H9 (cell line): Measurements from ENCODE around the gene RPS6KB2. TPM values are rescaled to one million over a fixed set of nuclear protein-coding genes. Genes with fewer than 3 reads are reported as not detected.

Source experiments
- DNase-seq: peaks from one replicate; pipeline ENCODE4 v3.0.0-alpha.2; 2017
- H2AFZ ChIP-seq: one replicate; pipeline ENCODE4 v1.6.1; 2013; ENCODE audit warnings: mild to moderate bottlenecking, low read length, control low read depth, moderate library complexity
- H2AK5ac ChIP-seq: 2 replicates; pipeline ENCODE4 v1.6.1; 2013; ENCODE audit warnings: low read length, control low read depth, mixed read lengths; ENCODE audit not compliant: insufficient read length
- H2BK120ac ChIP-seq: one replicate; pipeline ENCODE4 v1.6.1; 2013; ENCODE audit warnings: low read depth, mild to moderate bottlenecking, low read length, control low read depth, inconsistent platforms; ENCODE audit not compliant: poor library complexity, severe bottlenecking
- H2BK12ac ChIP-seq: 2 replicates; pipeline ENCODE4 v1.6.1; 2013; ENCODE audit warnings: low read length, control low read depth, mixed read lengths, low read depth; ENCODE audit not compliant: insufficient read length
- H2BK15ac ChIP-seq: 2 replicates; pipeline ENCODE4 v1.6.1; 2013; ENCODE audit warnings: low read depth, low read length, control low read depth
- H2BK20ac ChIP-seq: one replicate; pipeline ENCODE4 v1.6.1; 2013; ENCODE audit warnings: low read depth, mild to moderate bottlenecking, low read length, control low read depth, inconsistent platforms; ENCODE audit not compliant: poor library complexity, severe bottlenecking
- H2BK5ac ChIP-seq: 2 replicates; pipeline ENCODE4 v1.6.1; 2013; ENCODE audit warnings: low read length, control low read depth, mixed read lengths; ENCODE audit not compliant: insufficient read length
- H3K14ac ChIP-seq: 2 replicates; pipeline ENCODE4 v1.6.1; 2013; ENCODE audit warnings: low read length, control low read depth; ENCODE audit not compliant: insufficient read depth
- H3K18ac ChIP-seq: 2 replicates; pipeline ENCODE4 v1.6.1; 2013; ENCODE audit warnings: low read depth, mild to moderate bottlenecking, mixed read lengths, low read length, control low read depth; ENCODE audit not compliant: insufficient read length
- H3K23ac ChIP-seq: 2 replicates; pipeline ENCODE4 v1.6.1; 2013; ENCODE audit warnings: low read length, control low read depth, mixed read lengths, low read depth; ENCODE audit not compliant: insufficient read length
- H3K23me2 ChIP-seq: 2 replicates; pipeline ENCODE4 v1.6.1; 2013; ENCODE audit warnings: low read depth, mild to moderate bottlenecking, mixed read lengths, low read length, control low read depth; ENCODE audit not compliant: insufficient read length, poor library complexity, severe bottlenecking
- H3K27ac ChIP-seq: 2 replicates; pipeline ENCODE4 v1.5.1; 2013; ENCODE audit warnings: low read length, control low read depth, mixed read lengths, low read depth; ENCODE audit not compliant: insufficient read length
- H3K27me3 ChIP-seq: 2 replicates; pipeline ENCODE4 v1.6.1; 2013; ENCODE audit warnings: low read length, control low read depth, inconsistent platforms; ENCODE audit not compliant: insufficient read depth
- H3K4ac ChIP-seq: 2 replicates; pipeline ENCODE4 v1.6.1; 2013; ENCODE audit warnings: low read depth, mild to moderate bottlenecking, control low read depth, inconsistent platforms, low read length, moderate library complexity
- H3K4me1 ChIP-seq: 2 replicates; pipeline ENCODE4 v1.6.1; 2013; ENCODE audit warnings: low read length, control low read depth, inconsistent platforms; ENCODE audit not compliant: insufficient read depth
- H3K4me2 ChIP-seq: 2 replicates; pipeline ENCODE4 v1.6.1; 2013; ENCODE audit warnings: low read length, control low read depth, mixed read lengths; ENCODE audit not compliant: insufficient read length, insufficient read depth
- H3K56ac ChIP-seq: 2 replicates; pipeline ENCODE4 v1.6.1; 2013; ENCODE audit warnings: low read depth, mild to moderate bottlenecking, mixed read lengths, low read length, control low read depth; ENCODE audit not compliant: insufficient read length
- H3K79me1 ChIP-seq: 2 replicates; pipeline ENCODE4 v1.6.1; 2013; ENCODE audit warnings: low read depth, mild to moderate bottlenecking, moderate library complexity, low read length, control low read depth, inconsistent platforms; ENCODE audit not compliant: insufficient read depth, poor library complexity, severe bottlenecking
- H3K79me2 ChIP-seq: 2 replicates; pipeline ENCODE4 v1.6.1; 2013; ENCODE audit warnings: low read length, control low read depth, inconsistent platforms; ENCODE audit not compliant: insufficient read depth
- H3K9ac ChIP-seq: 2 replicates; pipeline ENCODE4 v1.6.1; 2013; ENCODE audit warnings: low read length, control low read depth, mixed read lengths; ENCODE audit not compliant: insufficient read length; ENCODE audit errors: extremely low read depth
- H3K9me3 ChIP-seq: one replicate; pipeline ENCODE4 v1.6.1; 2013; ENCODE audit warnings: low read depth, low read length, inconsistent platforms; ENCODE audit not compliant: control insufficient read depth
- H3T11ph ChIP-seq: one replicate; pipeline ENCODE4 v1.6.1; 2013; ENCODE audit warnings: mild to moderate bottlenecking, low read length, control low read depth, inconsistent platforms
- H4K20me1 ChIP-seq: one replicate; pipeline ENCODE4 v1.6.1; 2013; ENCODE audit not compliant: control insufficient read depth, insufficient read length, insufficient read depth
- H4K5ac ChIP-seq: 2 replicates; pipeline ENCODE4 v1.6.1; 2013; ENCODE audit warnings: low read depth, mild to moderate bottlenecking, mixed read lengths, low read length, control low read depth; ENCODE audit not compliant: insufficient read length
- H4K8ac ChIP-seq: replicated peaks from 2 replicates; pipeline ENCODE4 v1.6.1; 2013; ENCODE audit warnings: low read length, control low read depth, mixed read lengths, low read depth; ENCODE audit not compliant: insufficient read length
- H4K91ac ChIP-seq: 2 replicates; pipeline ENCODE4 v1.6.1; 2013; ENCODE audit warnings: low read depth, mild to moderate bottlenecking, moderate library complexity, mixed read lengths, low read length, control low read depth; ENCODE audit not compliant: insufficient read length
- H3K27ac Mint-ChIP-seq, 3 experiments: 2 replicates in 2 of 3; 3 replicates in 1 of 3; pipeline ENCODE4 v1.8.0; 2020 to 2021; ENCODE audit warnings: mixed read lengths in 3 of 3, mild to moderate bottlenecking in 1 of 3, moderate library complexity in 1 of 3
- H3K27me3 Mint-ChIP-seq: 2 replicates; pipeline ENCODE4 v1.8.0; 2021; ENCODE audit warnings: low read depth, mild to moderate bottlenecking, moderate library complexity, mixed read lengths
- H3K36me3 Mint-ChIP-seq, 3 experiments: 2 replicates in 2 of 3; 3 replicates in 1 of 3; pipeline ENCODE4 v1.8.0; 2020 to 2021; ENCODE audit warnings: low read depth in 3 of 3, mixed read lengths in 3 of 3; ENCODE audit not compliant: insufficient read depth in 1 of 3
- H3K4me1 Mint-ChIP-seq, 2 experiments: 2 replicates each; pipeline ENCODE4 v1.8.0; 2020; ENCODE audit warnings: mixed read lengths in 2 of 2
- H3K4me3 Mint-ChIP-seq, 2 experiments: 2 replicates in 1 of 2; 3 replicates in 1 of 2; pipeline ENCODE4 v1.8.0; 2020 to 2021; ENCODE audit warnings: mild to moderate bottlenecking in 2 of 2, mixed read lengths in 2 of 2, moderate library complexity in 1 of 2
- H3K9me3 Mint-ChIP-seq, 2 experiments: 2 replicates in 1 of 2; 3 replicates in 1 of 2; pipeline ENCODE4 v1.8.0; 2020; ENCODE audit warnings: mild to moderate bottlenecking in 2 of 2, mixed read lengths in 2 of 2, moderate library complexity in 1 of 2
- WGBS: extraction: QIAGEN DNeasy Blood & Tissue Kit; methylation state at CpG from one replicate; pipeline ENCODE4 v1.1.7; 2013; ENCODE audit warnings: missing lambda C conversion rate, low lambda C conversion rate, mixed read lengths; ENCODE audit not compliant: insufficient read length; ENCODE audit errors: extremely low coverage; 5-methylcytosine and 5-hydroxymethylcytosine counted together
- total RNA-seq: library from RNA; stranded (reverse); gene quantifications from 2 replicates; pipeline ENCODE4 v1.2.1, GENCODE V29; 2021
- TF ChIP-seq, protein P1 (sequence below): fragments of 200-600 bp; sonication (generic); conservative IDR thresholded peaks from 3 replicates; pipeline ENCODE4 v1.8.0; 2021; ENCODE audit warnings: antibody characterized with exemption, mild to moderate bottlenecking

RPS6KB2 gene
- total RNA-seq, 1 experiment from 2014 or later = 51.7 TPM

- no peak for DNase-seq
Observed at GRCh38 chr11:67452141-67452952, 24.1 kb downstream of the RPS6KB2 start, which contains the start of gene GPR152. Gene GPR152 (minus strand): TSS chr11:67452729. CDS start chr11:67452724, 5 bp downstream.

More at GRCh38 chr11:67452141-67452952, 24.1 kb downstream of the RPS6KB2 start, which contains the start of gene GPR152:
- TF ChIP-seq, protein P1, sequence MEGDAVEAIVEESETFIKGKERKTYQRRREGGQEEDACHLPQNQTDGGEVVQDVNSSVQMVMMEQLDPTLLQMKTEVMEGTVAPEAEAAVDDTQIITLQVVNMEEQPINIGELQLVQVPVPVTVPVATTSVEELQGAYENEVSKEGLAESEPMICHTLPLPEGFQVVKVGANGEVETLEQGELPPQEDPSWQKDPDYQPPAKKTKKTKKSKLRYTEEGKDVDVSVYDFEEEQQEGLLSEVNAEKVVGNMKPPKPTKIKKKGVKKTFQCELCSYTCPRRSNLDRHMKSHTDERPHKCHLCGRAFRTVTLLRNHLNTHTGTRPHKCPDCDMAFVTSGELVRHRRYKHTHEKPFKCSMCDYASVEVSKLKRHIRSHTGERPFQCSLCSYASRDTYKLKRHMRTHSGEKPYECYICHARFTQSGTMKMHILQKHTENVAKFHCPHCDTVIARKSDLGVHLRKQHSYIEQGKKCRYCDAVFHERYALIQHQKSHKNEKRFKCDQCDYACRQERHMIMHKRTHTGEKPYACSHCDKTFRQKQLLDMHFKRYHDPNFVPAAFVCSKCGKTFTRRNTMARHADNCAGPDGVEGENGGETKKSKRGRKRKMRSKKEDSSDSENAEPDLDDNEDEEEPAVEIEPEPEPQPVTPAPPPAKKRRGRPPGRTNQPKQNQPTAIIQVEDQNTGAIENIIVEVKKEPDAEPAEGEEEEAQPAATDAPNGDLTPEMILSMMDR = no peak
- Histone ChIP-seq H4K20me1 (no peaks in the 10 kb centered on the region), H3K23ac (no peak within 1 kb of the TSS), H2BK12ac (no peak within 1 kb of the TSS), H4K5ac (no peak within 1 kb of the TSS), H3K4me2 (no peak within 1 kb of the TSS), H4K8ac (no peak within 1 kb of the TSS), H3K4me1 (no peaks in the 10 kb centered on the region), H2BK120ac (no peak within 1 kb of the TSS), H3K27ac (no peak within 1 kb of the TSS), H2BK20ac (no peak within 1 kb of the TSS), H3K27me3 (no peaks in the 10 kb centered on the region), H2BK5ac (no peak within 1 kb of the TSS), H3K9me3 (no peaks in the 10 kb centered on the region), H2AK5ac (no peak within 1 kb of the TSS), H3K23me2 (peaks cover 5% of the 10 kb centered on the region), H3K4ac (no peak within 1 kb of the TSS), H2BK15ac (no peak within 1 kb of the TSS), H3T11ph (no peak within 1 kb of the TSS), H3K56ac (no peak within 1 kb of the TSS), H4K91ac (no peak within 1 kb of the TSS), H3K9ac (no peak within 1 kb of the TSS), H3K18ac (no peak within 1 kb of the TSS), H3K14ac (no peak within 1 kb of the TSS; the same call in 1 of the 2 replicates), H3K79me1 (no peaks in the 10 kb centered on the region), H2AFZ (no peak within 1 kb of the TSS), H3K79me2 (no peaks in the 10 kb centered on the region)
- peak within 1 kb of the TSS in 1 of 2 experiments; percentile 45; a peak in 1 of 5 replicates for H3K4me3 Mint-ChIP-seq
- peak within 1 kb of the TSS in 1 of 3 experiments; percentile 68; a peak in 1 of 7 replicates for H3K27ac Mint-ChIP-seq
- H3K27me3 Mint-ChIP-seq = peaks cover 13% of the 10 kb centered on the region
- no peaks in the 10 kb centered on the region; a peak in 1 of 5 replicates for H3K9me3 Mint-ChIP-seq
- WGBS = no CpG with 5 or more reads among the region's 33 CpGs
- 0 out of 4 replicates have a peak, but pooled peaks cover 2 to 4% of the 10 kb centered on the region in 2 experiments for H3K4me1 Mint-ChIP-seq
- no peaks in the 10 kb centered on the region; a peak in 1 of 7 replicates for H3K36me3 Mint-ChIP-seq
